Liver (tissue), 3 donors: Measurements from ENCODE around the gene GPD2.

Source experiments
- EGR1 ChIP-seq, 2 donors: IDR thresholded peaks; 2 replicates each; pipeline ENCODE4 v1.6.1; 2016 to 2018; ENCODE audit warnings: antibody characterized with exemption in 2 of 2, low read depth in 2 of 2
- FOXA1 ChIP-seq: IDR thresholded peaks from 2 replicates; pipeline ENCODE4 v1.6.1; 2016; ENCODE audit warnings: antibody characterized with exemption
- GABPA ChIP-seq, 2 donors: IDR thresholded peaks in 1 of 2; conservative IDR thresholded peaks in 1 of 2; 2 replicates each; pipeline ENCODE4 v1.6.1; 2016; ENCODE audit warnings: antibody characterized with exemption in 2 of 2, mild to moderate bottlenecking in 1 of 2, moderate library complexity in 1 of 2
- HNF4G ChIP-seq: IDR thresholded peaks from 2 replicates; pipeline ENCODE4 v1.6.1; 2016; ENCODE audit warnings: antibody characterized with exemption
- JUND ChIP-seq, 2 donors: IDR thresholded peaks; 2 replicates each; pipeline ENCODE4 v1.6.1; 2016; ENCODE audit warnings: antibody characterized with exemption in 2 of 2
- RAD21 ChIP-seq, 2 donors: IDR thresholded peaks; 2 replicates each; pipeline ENCODE4 v1.6.1; 2016; ENCODE audit warnings: antibody characterized with exemption in 2 of 2, mild to moderate bottlenecking in 2 of 2
- RXRA ChIP-seq, 2 donors: IDR thresholded peaks; 2 replicates each; pipeline ENCODE4 v1.6.1; 2017 to 2018; ENCODE audit warnings: antibody characterized with exemption in 2 of 2, mild to moderate bottlenecking in 1 of 2
- SP1 ChIP-seq: IDR thresholded peaks from 2 replicates; pipeline ENCODE4 v1.6.1; 2018; ENCODE audit warnings: antibody characterized with exemption, mild to moderate bottlenecking
- TAF1 ChIP-seq: conservative IDR thresholded peaks from 2 replicates; pipeline ENCODE4 v1.6.1; 2016; ENCODE audit warnings: antibody characterized with exemption, mild to moderate bottlenecking
- YY1 ChIP-seq: IDR thresholded peaks from 2 replicates; pipeline ENCODE4 v1.6.1; 2016; ENCODE audit warnings: antibody characterized with exemption, mild to moderate bottlenecking
- TF ChIP-seq, protein P1 (sequence below): IDR thresholded peaks from 2 replicates; pipeline ENCODE4 v1.6.1; 2016; ENCODE audit warnings: antibody characterized with exemption
- TF ChIP-seq, protein P2 (sequence below): fragments of 150-350 bp; IDR thresholded peaks from 2 replicates; pipeline ENCODE4 v1.5.1; 2017; ENCODE audit warnings: improper control_type of control experiment, low read depth, low read length; ENCODE audit not compliant: missing input control
- TF ChIP-seq, protein P3 (sequence below): IDR thresholded peaks from 2 replicates; pipeline ENCODE4 v1.6.1; 2016; ENCODE audit warnings: antibody characterized with exemption
- TF ChIP-seq, protein P4 (sequence below): IDR thresholded peaks from 2 replicates; pipeline ENCODE4 v1.6.1; 2016; ENCODE audit warnings: antibody characterized with exemption, mild to moderate bottlenecking
- donor health status: healthy.
- donor health status: healthy.

DNA sequence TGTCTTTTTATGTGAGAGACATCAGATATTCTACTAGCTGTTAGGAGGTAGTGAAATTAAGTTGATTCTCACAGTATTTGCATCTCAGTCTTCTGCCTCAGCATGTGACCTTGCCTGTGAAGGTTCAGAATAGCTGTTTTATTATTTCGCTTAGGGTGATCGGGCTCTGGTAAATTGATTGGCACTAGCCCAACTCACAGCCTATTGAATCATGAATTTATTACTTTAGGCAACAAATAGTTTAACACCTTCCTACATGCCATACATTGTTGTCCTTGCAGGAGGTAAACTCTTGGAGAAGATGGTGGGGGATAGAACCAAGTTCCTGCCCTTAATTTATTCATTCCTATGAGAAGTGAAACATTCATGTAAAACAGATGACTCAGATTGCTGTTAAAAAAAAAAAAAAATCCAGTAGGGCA is 101.9 kb downstream of the GPD2 start:
- TF ChIP-seq, protein P1, sequence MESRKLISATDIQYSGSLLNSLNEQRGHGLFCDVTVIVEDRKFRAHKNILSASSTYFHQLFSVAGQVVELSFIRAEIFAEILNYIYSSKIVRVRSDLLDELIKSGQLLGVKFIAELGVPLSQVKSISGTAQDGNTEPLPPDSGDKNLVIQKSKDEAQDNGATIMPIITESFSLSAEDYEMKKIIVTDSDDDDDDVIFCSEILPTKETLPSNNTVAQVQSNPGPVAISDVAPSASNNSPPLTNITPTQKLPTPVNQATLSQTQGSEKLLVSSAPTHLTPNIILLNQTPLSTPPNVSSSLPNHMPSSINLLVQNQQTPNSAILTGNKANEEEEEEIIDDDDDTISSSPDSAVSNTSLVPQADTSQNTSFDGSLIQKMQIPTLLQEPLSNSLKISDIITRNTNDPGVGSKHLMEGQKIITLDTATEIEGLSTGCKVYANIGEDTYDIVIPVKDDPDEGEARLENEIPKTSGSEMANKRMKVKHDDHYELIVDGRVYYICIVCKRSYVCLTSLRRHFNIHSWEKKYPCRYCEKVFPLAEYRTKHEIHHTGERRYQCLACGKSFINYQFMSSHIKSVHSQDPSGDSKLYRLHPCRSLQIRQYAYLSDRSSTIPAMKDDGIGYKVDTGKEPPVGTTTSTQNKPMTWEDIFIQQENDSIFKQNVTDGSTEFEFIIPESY: no peak
- TF ChIP-seq, protein P2, sequence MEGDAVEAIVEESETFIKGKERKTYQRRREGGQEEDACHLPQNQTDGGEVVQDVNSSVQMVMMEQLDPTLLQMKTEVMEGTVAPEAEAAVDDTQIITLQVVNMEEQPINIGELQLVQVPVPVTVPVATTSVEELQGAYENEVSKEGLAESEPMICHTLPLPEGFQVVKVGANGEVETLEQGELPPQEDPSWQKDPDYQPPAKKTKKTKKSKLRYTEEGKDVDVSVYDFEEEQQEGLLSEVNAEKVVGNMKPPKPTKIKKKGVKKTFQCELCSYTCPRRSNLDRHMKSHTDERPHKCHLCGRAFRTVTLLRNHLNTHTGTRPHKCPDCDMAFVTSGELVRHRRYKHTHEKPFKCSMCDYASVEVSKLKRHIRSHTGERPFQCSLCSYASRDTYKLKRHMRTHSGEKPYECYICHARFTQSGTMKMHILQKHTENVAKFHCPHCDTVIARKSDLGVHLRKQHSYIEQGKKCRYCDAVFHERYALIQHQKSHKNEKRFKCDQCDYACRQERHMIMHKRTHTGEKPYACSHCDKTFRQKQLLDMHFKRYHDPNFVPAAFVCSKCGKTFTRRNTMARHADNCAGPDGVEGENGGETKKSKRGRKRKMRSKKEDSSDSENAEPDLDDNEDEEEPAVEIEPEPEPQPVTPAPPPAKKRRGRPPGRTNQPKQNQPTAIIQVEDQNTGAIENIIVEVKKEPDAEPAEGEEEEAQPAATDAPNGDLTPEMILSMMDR: no peak
- TF ChIP-seq, protein P3, sequence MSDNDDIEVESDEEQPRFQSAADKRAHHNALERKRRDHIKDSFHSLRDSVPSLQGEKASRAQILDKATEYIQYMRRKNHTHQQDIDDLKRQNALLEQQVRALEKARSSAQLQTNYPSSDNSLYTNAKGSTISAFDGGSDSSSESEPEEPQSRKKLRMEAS: no peak
- TF ChIP-seq RAD21 (IDR thresholded peaks at IDR 0.05) (no peak), JUND (IDR thresholded peaks at IDR 0.05) (no peak), TAF1 (no peak), HNF4G (no peak), GABPA (IDR thresholded peaks at IDR 0.05 in 1 of 2, conservative IDR thresholded peaks at IDR 0.05 in 1 of 2) (no peak), FOXA1 (no peak), EGR1 (IDR thresholded peaks at IDR 0.05; ENCODE audit: low read depth in 2 of 2) (no peak), SP1 (no peak), RXRA (IDR thresholded peaks at IDR 0.05) (no peak), YY1 (no peak)
- TF ChIP-seq, protein P4, sequence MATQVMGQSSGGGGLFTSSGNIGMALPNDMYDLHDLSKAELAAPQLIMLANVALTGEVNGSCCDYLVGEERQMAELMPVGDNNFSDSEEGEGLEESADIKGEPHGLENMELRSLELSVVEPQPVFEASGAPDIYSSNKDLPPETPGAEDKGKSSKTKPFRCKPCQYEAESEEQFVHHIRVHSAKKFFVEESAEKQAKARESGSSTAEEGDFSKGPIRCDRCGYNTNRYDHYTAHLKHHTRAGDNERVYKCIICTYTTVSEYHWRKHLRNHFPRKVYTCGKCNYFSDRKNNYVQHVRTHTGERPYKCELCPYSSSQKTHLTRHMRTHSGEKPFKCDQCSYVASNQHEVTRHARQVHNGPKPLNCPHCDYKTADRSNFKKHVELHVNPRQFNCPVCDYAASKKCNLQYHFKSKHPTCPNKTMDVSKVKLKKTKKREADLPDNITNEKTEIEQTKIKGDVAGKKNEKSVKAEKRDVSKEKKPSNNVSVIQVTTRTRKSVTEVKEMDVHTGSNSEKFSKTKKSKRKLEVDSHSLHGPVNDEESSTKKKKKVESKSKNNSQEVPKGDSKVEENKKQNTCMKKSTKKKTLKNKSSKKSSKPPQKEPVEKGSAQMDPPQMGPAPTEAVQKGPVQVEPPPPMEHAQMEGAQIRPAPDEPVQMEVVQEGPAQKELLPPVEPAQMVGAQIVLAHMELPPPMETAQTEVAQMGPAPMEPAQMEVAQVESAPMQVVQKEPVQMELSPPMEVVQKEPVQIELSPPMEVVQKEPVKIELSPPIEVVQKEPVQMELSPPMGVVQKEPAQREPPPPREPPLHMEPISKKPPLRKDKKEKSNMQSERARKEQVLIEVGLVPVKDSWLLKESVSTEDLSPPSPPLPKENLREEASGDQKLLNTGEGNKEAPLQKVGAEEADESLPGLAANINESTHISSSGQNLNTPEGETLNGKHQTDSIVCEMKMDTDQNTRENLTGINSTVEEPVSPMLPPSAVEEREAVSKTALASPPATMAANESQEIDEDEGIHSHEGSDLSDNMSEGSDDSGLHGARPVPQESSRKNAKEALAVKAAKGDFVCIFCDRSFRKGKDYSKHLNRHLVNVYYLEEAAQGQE: no peak
